Measurements from ENCODE around the gene TMEM120B. TPM values are rescaled to one million over a fixed set of nuclear protein-coding genes. Genes with fewer than 3 reads are reported as not detected.

The TMEM120B gene
- total RNA-seq, 4 donors from 2014 or later: 3.5 to 7.2 (median 5.1) TPM

DNA sequence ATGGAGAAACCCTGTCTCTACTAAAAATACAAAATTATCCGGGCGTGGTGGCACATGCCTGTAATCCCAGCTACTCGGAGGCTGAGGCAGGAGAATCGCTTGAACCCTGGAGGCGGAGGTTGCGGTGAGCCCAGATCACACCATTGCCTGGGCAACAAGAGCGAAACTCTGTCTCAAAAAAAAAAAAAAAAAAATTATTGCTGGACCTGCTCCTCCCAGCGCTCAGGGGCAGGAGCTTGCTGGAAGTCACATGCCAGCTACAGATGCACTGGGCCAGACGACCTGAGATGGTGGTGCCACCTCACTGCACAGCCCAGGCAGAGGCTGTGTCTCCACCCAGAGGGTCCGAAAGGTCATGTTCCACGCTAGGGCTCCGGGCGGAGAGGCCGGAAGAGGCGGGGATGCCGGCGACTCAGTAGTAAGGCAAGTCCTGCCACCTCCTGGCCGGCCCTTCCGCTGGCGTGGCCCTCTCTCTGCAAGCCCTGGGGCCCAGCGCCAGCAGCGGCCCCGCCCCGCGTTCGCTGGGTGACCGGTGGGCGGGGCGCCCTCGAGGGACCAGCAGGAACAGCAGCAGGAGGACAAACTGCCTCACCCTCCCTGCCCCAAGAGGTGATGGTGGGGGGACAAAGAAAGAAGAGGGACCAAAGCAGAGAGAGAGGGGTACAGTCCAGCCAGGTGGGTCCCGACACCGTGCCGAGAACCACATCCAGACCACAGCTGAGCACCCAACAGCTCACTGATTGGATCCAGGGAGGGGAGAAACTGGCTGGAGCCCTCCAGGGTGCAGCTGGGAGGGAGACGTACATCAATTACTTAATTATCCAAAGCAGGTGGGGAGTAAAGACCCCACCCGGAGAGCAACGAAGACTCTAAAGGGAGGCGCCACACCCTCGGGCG is 84.6 kb downstream of the TMEM120B start:
- 15 to 17% methylated on average over 31 to 39 of the region's 39 CpGs for WGBS, 2 donors
- peak; percentile 89 to 98 for DNase-seq (ENCODE audit: low spot score in 2 of 2)
- intact Hi-C loops (cut with DNase I; ENCODE audit: low total_unique reads): no loop called here
- no peak overlapping the region for H3K4me3 ChIP-seq (ENCODE audit: low read depth, poor library complexity, severe bottlenecking)
- TF ChIP-seq, protein P1, sequence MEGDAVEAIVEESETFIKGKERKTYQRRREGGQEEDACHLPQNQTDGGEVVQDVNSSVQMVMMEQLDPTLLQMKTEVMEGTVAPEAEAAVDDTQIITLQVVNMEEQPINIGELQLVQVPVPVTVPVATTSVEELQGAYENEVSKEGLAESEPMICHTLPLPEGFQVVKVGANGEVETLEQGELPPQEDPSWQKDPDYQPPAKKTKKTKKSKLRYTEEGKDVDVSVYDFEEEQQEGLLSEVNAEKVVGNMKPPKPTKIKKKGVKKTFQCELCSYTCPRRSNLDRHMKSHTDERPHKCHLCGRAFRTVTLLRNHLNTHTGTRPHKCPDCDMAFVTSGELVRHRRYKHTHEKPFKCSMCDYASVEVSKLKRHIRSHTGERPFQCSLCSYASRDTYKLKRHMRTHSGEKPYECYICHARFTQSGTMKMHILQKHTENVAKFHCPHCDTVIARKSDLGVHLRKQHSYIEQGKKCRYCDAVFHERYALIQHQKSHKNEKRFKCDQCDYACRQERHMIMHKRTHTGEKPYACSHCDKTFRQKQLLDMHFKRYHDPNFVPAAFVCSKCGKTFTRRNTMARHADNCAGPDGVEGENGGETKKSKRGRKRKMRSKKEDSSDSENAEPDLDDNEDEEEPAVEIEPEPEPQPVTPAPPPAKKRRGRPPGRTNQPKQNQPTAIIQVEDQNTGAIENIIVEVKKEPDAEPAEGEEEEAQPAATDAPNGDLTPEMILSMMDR (IDR thresholded peaks at IDR 0.05): no peak
- no peak for TF ChIP-seq POLR2A (IDR thresholded peaks at IDR 0.05)

DNA sequence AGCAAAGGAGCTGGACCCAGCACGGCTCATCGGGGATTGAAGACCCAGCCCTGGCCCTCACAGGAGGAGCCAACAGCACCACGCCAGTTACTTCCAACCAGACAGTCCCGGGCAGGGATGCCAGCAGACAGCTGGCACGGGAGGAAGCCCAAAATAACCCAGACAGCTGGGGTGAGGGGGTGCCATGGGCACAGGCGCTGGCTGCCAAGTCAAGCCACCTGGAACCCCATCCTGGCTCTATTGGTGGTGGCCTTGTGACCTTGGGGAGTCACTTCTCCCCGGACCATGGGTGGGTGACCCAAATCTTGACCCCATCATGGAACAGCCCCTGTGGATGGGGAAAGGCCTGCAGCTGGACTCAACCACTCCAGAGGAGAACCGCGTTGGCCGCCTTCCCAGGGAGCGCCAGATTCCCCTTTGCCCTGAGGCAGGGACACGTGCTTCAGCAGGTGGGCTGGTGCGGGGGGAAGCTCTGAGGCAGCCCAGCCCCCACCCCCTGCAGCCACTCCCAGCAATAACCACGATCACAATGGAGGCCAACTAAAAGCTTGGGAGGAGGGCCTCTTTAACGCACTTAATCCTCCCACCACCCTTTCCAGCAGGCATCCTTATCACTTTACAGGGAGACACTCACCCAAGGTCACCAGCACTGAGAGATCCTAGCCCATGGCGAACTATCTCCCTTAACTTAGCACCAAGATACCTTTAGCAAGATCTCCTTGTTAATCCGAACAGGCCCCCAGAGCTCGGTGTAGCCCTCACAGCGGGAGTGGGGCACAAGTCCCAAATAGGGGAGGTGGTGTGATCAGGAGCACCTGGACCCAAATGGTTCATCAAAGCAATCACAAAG is 85.6 kb downstream of the TMEM120B start:
- 17 to 34% methylated on average over 11 to 19 of the region's 19 CpGs for WGBS, 2 donors
- TF ChIP-seq, protein P1 (IDR thresholded peaks at IDR 0.05): no peak
- TF ChIP-seq POLR2A (IDR thresholded peaks at IDR 0.05): no peak
- no peak overlapping the region for H3K4me3 ChIP-seq (ENCODE audit: low read depth, poor library complexity, severe bottlenecking)
- intact Hi-C loops (cut with DNase I; ENCODE audit: low total_unique reads): no loop called here
- peak in 1 of 2 donors; percentile 93 for DNase-seq (ENCODE audit: low spot score in 2 of 2)

DNA sequence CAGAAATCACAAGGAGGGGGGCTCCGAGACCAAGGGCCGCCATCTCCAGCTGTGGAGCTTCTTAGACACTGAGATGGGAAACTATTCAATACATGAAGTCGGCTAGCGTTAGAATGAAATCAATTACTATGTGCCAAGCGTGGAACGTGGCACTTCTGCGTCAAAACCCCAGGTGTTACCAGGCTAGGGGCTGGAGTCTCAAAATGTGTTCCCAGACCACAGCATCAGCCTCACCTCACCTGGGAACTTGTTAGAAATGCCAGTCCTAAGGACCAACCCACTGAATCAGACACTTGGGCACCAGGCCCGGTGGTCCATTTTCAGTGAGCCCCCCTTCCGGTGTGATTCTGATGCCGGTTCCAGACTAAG is 86.2 kb downstream of the TMEM120B start:
- DNase-seq (ENCODE audit: low spot score in 2 of 2): peak in 1 of 2 donors; percentile 89
- TF ChIP-seq POLR2A (IDR thresholded peaks at IDR 0.05): no peak
- TF ChIP-seq, protein P1 (IDR thresholded peaks at IDR 0.05): no peak
- 49% methylated on average over 10 of the region's 10 CpGs for WGBS, 2 donors
- no peak overlapping the region for H3K4me3 ChIP-seq (ENCODE audit: low read depth, poor library complexity, severe bottlenecking)
- intact Hi-C loops (cut with DNase I; ENCODE audit: low total_unique reads): no loop called here

DNA sequence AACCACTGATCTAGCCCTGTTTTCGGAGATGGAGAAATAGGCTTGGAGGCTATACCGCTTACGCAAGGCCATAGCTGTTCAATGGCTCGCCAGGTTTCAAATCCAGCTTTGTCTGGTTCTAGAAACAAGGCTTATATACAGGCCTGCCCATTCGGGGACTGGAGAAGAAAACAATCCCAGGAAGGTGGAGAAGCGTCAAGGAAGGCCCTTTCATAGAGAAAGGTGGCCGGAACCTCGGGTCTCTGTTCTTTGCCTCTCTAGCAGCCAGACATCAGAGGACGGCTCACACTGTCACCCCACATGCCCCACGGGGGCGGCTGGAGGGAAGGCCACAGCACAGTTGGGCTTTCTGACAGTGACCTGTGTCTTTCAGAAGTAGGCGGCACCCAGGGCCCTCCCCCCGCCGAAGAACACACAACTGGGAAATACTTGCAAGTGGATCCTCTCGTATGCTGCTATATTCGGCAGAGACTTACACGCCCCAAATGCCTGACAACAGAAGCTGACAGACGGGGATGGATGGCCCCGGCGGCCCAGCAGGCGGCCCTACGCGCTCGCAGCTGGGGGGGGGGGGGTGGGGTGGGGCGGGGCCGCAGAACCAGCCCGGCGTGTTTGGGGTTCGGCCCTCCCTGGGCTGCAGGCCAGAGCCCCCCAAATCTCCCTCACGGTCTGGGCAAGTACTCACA is 86.7 kb downstream of the TMEM120B start:
- intact Hi-C loops (cut with DNase I; ENCODE audit: low total_unique reads): no loop called here
- no peak for TF ChIP-seq POLR2A (IDR thresholded peaks at IDR 0.05)
- TF ChIP-seq, protein P1 (IDR thresholded peaks at IDR 0.05): no peak
- 14 to 15% methylated on average over 15 to 18 of the region's 30 CpGs for WGBS, 2 donors
- peak; percentile 82 to 95 for DNase-seq (ENCODE audit: low spot score in 2 of 2)
- no peak overlapping the region for H3K4me3 ChIP-seq (ENCODE audit: low read depth, poor library complexity, severe bottlenecking)

DNA sequence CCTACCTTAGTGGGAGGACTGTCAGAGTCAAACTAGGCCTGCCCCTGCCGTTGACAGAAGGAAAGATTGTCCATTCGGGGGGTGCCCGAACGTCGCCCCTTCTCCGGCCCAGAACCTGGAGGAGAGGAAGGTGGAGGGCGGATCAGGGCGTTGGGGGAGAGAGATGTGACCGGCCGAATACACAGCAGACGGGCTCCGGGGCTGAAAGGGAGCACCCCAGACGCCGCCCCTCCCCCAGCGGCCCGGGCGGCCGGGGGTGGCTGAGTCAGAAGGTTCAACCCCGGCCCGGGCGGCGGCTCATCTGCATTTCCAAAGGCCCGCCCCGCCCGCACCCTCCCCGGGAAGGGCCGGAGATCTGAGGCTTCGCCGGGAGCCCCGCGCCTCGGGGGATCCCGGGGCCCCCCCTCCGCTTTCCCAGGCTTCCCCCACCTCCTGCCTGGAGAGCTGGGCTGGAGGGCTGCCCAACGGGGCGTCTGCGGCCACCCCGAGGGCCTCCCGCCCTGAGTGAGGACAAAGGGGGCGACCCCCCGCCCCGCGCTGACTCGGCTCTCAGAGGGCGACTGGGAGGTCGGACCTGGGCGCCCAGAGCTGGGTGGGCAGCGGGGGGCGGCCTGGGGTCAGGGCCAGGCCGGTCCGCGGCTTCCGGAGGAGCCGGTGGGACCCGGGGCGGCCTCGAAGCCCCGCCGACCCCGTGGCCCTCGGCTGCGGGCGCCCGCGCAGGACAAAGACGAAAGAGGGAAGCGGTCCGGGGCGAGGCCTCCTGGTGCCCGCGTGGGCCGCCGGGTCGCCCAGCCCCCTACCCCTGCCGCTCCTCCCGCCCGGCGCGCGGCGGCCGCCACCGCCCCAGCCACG is 87.5 kb downstream of the TMEM120B start:
- intact Hi-C loops (cut with DNase I; ENCODE audit: low total_unique reads): no loop called here
- 0% methylated on average over 38 to 47 of the region's 84 CpGs for WGBS, 2 donors
- peak in 1 of 2 donors; percentile 15 for TF ChIP-seq POLR2A (IDR thresholded peaks at IDR 0.05)
- TF ChIP-seq, protein P1 (IDR thresholded peaks at IDR 0.05): no peak
- peak overlapping the region; percentile 78 for H3K4me3 ChIP-seq (ENCODE audit: low read depth, poor library complexity, severe bottlenecking)
- peak; percentile 91 to 98 for DNase-seq (ENCODE audit: low spot score in 2 of 2)

Data from lower leg skin (tissue), 4 donors.